Stimulated activated CD4-positive, alpha-beta T cell treated with anti-CD3 and anti-CD28 coated beads, TNF-alpha, amount 100 ng/mL, for 24 hours (primary cell): ENCODE data around the gene TMEM115.

ENCODE experiments used
- DNase-seq, 3 experiments: peaks; one replicate each; pipeline ENCODE4 v3.0.0-alpha.2; 2020; ENCODE audit warnings: low read depth in 3 of 3

TMEM115 gene

DNA sequence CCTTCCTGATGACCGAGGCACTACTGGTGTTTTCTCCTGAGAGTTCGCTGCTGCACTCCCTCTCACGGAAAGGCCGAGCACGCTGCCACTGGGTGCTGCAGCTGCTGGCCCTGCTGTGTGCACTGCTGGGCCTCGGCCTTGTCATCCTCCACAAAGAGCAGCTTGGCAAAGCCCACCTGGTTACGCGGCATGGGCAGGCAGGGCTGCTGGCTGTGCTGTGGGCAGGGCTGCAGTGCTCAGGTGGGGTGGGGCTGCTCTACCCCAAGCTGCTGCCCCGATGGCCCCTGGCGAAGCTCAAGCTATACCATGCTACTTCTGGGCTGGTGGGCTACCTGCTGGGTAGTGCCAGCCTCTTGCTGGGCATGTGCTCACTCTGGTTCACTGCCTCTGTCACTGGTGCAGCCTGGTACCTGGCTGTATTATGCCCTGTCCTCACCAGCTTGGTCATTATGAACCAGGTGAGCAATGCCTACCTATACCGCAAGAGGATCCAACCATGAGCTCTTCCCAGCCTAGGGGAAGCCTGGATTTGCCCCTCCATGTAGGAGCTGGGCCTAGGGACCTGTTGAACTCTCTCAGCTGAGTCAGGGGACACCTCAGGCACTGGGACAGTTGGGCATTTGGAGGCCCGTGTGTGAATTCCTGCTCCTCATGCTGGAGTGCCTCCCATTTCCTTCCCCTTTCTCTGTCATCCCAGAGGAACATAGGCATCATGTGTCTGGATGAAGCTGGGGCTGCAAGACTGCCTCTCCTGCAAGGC, 5.9 kb downstream of the TMEM115 start:
- DNase-seq, result no peak

DNA sequence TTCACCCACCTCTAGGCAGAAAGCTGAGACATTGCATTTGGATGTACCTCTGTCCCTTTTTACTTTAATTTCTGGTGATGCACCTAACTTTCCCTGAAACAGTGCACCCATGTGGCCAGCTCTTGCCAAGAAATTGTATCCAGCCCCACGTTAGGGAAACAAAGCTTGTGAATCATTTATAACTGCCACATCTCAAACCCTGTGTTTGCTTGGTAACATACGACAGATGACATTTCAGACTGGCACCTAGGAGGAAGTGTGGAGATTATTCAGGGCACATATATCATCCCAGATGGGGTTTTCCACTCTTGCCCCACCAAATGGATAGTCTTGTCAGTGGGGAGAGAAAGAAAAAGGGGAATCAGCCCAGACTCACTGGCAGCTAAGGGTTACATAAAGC, 6.5 kb downstream of the TMEM115 start:
- no peak for DNase-seq

DNA sequence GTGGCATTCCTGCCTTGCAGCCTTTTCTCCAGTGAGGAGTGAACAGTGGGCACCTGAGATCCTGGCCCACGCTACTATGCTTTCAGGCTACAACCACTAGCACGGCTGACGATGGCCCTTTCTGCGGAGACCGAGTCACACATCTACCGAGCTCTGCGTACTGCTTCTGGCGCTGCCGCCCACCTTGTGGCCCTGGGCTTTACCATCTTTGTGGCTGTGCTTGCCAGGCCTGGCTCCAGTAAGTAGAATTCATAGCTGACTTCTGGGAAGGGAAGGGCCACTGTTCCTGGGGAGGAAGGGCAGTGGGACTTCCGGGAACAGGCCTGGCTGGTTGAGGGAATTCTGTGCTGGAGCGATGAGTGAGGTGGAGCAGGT, 8.0 kb downstream of the TMEM115 start:
- DNase-seq, result no peak

DNA sequence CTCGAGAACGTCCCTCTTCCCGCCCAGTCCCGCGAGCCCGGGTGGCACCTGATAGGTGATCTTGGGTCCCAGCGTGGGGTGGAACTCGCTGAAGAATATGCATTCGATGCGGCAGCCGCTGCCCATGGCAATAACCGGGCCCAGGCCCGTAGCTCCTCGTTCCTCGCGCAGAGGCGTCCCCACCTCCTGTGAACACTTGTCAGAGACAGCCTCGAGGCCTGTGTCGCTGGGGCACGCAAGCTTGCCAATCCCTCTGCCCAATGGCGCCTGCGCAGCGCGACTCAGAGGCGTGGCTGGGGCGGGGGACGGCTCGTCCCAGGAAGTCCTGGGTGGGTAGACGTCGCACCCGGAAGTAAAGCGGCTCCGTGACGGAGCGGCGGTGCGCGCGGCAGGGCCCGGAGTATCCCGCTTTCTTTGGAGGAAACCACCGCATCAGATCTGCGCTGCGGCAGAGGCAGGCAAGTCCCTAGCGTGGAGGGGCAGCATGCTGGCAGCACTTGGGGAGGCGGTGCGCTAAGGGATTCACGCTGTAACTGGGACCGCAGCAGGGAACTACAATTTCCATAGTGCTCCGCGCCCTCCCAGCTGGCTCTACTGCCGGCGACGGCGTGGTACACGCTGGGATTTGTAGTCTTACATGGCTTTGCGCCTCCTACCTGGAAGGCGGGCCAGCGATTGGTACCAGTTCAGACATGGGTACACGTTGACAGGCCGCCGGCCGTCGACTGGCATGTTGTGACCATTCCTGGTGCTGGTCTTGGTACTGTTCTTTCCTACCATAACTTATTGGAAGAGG, 8.6 kb downstream of the TMEM115 start, which contains the start of the genes CYB561D2 and NPRL2:
Gene CYB561D2 (plus strand): TSS at position 336 of the 796 bp plus-strand sequence. CDS start 572 bp downstream, outside the sequence.
Gene NPRL2 (minus strand): TSS at position 249 of the 796 bp plus-strand sequence. CDS start 123 bp downstream, at position 126.
- peak; percentile 98 to 100 (median 99) for DNase-seq

DNA sequence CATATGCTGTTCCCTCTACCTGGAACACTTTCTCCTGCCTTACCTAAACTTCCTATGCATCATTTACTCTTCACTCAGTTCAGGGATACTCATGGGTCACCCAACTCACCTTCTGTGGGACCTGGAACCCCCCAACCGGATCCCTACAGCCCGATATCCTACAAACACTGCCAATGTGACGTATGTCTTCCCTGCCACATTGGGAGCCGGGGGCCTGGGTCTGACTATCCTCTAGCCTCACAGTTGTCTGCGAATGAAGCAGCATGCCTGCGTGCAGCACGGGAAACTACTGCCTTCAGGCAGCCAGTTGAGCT, 9.2 kb downstream of the TMEM115 start:
- DNase-seq, result no peak

DNA sequence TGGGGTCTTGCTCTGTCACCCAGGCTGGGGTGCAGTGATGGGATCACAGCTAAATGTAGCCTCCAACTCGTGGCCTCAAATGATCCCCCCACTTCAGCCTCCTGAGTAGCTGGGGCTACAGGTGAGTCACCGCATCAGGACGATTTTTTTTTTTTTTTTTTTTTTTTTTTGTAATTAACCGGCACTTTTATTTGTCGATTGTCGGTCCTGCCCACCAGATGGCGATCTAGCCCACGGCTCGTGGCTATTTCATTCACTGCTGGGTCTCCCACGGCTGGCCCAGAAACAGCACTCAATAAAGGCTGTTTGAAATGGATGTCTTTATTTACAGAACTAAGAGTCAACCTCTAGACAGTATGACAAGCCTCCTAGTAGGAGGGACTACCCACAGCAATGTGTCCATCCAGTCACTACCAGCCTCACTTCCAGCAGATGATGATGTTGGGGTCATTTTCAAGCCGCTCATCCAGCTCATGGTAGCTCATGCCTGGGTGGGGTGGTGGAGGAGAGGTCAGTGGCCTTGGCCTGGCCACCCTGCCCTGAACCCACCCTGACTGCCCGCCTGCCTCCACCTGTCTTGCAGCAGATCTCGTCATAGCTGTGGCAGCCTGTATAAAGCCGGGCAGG, 12.0 kb downstream of the TMEM115 start:
- peak; percentile 45 to 68 (median 62) for DNase-seq

DNA sequence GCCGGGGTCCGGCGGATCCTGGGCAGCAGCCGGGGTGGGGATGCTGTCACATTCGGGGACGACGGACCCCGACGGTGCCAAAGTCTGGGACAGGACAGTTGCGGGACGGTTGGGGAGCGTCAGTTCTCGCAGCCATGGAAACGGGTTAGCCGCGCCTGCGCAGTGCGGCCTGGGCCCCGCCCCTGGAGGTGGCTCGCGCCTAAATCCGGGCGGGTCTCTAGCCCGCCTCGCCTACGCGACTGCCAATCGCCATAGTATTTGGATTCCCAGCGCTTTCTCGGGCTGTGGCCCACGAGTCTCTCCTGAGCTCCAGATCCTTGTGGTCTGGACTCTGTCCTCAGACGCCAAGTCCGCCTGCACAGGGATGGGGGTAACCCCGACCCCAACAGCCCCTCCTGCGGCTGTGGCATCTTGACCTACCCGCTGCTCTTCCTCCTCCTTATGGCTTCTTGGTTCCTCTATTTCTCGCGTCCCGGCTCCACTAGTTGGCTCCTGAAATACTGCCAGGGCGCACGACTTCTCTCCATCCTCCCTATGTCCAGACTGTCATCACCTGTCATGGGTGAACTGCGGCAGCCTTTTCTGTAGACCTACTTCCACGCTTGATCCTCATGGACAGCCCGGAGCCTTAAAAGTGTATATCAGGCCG, 13.6 kb downstream of the TMEM115 start, which contains the start of gene ZMYND10:
Gene ZMYND10 (minus strand): TSS at position 147 of the 649 bp plus-strand sequence. CDS start 153 bp downstream, outside the sequence.
- DNase-seq, result peak in 2 of 3 experiments; percentile 53 to 80

DNA sequence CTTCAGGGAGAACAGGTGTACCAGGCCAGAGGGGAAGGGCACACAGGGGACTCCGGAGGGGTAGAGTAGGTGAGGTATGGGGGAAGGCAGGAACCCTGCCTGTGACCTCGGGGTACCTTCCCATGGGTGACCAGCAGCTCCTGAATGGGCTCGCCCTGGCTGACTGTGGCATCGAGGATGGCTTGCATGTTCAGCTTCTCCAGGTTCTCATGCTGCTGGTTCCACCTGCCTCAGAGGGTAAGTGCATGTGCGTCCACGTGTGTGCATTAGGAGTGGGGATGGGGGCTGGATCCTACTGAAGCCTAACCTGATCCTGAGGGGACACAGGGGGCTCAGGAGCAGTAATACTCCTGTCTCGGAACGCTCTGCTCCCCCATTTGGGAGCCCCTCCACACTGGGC, 14.3 kb downstream of the TMEM115 start:
- no peak for DNase-seq

DNA sequence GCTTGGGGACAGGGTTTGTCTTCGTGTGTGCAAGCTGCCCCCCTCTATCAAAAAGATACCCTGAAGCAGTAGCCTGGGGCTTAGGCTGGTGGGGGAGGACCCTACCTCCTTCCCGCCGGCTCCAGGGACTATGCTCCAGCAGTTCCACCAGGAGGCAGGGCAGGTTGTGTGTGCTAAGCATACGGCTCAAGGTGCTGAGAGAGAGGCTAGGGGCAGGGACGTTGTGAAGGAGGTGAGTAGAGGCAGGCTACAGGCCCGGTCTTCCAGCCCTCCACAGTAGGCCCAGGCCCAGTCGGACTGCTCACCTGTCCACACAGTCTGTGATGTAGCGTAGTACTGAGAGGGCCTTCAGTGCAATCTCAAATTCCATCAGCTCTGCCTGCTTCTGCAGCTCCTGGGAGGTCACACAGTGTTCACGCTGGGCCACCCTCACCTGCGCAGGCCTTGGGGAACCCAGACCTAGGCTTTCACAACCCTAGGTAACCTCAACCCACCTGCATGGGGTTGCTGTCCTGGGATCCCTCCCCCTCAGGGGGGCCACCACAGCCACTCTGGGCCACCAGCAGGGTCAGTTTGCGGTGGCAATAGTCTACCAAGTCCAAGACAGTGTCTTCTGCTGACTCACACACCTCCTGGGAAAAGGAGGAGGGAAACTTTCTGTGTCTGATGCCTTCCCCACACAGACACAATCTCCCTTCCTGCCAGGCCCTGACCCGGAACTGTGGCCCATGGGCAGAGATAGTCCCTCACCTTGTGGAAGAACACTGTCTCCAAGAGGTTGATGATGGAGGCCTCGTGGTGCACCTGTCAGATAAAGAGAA, 16.3 kb downstream of the TMEM115 start:
- DNase-seq, result no peak

DNA sequence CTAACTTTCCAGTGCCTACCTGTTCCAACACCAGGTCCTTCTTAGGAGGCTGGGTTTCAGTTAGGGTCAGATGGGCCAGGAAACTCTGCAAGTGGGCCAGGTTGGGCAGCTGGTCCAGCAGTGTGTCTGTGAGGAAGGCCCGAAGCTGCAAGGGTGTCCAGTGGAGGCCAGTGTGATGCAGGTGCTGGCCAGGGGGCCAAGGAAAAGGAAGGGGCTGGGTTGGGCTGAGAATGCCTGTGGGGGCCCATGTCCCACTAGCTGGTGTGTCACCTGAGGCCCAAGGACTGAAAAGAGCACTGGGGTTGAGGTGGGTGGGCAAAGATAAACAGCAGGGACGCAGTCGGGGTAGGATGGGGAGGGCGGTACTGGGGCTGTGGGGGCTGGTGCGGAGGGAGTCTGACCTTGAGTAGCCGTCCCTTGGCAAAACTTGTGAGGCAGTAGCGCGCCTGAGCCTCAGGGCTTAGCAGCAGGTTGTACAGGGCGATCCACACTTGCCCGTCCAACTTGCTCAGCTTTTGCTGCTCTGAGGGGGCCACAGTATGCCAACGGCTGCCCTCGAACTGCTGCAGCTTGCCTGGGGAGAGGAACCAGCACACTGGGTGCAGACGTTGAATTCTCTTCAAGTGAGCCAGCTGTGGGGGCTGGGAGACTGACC, 17.2 kb downstream of the TMEM115 start:
- no peak for DNase-seq

DNA sequence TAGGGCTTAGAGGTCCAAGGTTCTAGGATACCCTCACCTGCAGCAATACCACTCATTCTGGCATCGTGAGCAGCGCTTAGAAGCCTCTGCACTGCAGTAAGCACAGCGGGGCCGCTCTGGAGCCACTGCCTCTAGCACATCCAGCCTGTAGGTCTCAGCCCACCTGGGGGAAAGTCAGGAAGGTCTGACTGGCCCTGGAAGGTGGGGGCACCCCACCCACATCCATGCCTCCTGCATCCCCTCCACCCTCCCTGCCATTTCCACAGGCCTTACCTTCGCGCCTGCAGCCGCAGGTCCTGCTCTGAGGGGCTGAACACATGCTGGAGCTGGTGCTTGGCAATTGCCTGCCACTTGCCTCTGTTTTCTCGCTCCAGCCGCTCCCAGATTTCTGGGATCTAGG, 17.8 kb downstream of the TMEM115 start:
- DNase-seq, result no peak

DNA sequence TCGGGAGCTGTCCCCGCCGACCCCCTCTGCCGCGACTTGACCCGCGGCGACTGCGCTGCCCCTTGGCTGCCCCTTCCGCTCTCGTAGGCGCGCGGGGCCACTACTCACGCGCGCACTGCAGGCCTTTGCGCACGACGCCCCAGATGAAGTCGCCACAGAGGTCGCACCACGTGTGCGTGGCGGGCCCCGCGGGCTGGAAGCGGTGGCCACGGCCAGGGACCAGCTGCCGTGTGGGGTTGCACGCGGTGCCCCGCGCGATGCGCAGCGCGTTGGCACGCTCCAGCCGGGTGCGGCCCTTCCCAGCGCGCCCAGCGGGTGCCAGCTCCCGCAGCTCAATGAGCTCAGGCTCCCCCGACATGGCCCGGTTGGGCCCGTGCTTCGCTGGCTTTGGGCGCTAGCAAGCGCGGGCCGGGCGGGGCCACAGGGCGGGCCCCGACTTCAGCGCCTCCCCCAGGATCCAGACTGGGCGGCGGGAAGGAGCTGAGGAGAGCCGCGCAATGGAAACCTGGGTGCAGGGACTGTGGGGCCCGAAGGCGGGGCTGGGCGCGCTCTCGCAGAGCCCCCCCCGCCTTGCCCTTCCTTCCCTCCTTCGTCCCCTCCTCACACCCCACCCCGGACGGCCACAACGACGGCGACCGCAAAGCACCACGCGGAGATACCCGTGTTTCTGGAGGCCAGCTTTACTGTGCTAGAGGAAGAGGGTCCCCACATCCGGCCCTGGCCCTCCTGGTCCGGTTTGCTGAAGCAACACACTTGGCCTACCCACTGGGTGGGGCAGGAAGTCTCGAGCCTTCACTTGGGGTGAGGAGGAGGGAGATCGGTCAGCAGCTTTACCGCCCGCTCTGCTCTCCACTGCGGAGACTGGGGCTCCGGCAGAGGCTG, 18.6 kb downstream of the TMEM115 start, which contains the start of gene RASSF1:
Gene RASSF1 (minus strand): TSS at position 389 of the 882 bp plus-strand sequence. CDS start 31 bp downstream, at position 358.
- peak in 2 of 3 experiments; percentile 59 to 82 for DNase-seq

DNA sequence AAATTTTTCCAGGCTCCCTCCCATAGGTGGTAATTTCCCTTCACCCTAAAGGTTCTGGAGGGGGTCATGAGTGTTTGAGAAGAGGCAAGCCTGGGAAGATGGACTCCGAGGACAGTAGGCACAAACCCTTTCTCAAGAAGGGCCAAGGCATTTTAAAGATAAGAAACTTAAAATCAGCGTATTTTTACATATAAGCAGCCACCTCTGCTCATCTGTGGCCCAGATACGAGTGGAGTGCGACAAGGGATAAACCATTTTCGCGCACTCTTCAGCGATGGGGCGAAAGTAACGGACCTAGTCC, 19.2 kb downstream of the TMEM115 start:
- DNase-seq, result no peak

DNA sequence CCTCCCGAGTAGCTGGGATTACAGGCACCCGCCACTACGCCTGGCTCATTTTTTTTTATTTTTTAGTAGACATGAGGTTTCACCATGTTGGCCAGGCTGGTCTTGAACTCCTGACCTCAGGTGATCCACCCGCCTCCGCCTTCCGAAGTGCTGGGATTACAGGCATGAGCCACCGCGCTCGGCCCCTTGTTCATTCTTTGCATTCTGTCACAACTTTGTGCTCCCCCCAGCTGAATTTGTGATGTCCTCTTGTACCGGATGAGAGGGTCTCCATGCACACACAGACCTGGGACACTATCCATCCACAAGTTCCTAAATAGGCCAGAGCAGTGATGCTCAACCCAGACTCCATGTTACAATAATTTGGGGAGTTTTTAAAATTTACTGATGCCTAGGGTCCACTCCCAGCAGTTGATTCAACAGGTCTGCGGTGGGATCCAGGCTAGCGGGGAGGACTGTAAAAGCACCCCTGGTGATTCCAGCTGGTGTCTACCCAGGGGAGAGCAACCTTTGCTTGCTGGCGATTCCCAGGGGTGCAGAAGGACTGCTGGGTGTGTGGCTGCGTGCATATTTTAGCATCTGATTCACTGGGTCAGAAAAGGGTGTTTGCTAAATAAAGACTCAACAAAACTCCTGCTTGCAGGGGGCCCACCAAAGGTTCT, 19.7 kb downstream of the TMEM115 start:
- no peak for DNase-seq

DNA sequence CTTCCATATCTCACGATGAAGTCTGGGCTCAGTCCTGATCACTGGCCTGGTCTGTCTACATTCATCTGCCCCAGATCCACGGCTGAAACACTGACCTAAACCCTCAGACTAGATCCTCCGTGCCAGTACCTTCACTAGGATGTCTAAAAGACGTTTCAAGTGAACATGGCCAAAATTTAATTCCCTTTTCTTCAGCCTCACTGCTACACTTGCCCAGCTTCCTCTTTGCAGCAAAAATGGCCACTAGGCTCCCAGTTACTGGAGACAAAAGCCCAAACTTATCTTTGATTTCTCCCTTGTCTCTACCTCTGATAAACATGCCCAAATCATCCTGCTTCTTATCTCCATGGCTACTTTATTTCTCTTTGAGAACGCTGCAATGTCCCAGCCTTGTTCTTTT, 20.4 kb downstream of the TMEM115 start:
- no peak for DNase-seq

DNA sequence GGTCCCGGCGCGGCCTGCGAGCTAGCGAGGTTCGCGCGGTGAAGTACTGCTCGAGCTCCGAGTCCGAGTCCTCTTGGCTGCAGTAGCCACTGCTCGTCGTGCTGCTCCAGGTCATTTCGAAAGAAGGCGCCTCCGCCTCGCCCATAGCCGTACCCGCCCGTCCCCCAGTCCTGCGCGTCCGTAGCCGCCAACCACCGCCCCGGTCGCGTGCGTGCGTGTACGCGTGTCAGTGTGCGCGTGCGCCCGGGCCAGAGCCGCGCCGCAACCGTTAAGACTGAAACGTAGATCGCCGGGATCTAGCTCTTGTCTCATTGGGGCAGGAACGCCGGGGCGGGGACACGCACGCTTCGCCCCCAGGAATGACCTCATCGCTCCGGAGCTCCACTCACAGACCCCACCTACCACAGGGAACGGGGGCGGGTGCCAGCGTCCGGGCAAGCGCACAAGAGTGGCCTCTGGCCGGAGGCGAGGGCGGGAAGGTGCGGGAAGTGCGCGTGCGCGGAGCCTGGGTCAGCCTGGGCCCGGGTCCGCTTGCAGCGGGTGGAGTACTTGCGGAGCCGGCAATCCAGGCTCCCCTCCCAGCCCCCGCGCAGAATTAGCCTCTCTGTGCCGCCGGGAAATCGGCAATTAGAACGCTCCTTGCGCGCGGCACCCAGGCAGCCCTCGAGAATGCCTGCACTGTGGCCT, 22.0 kb downstream of the TMEM115 start:
- peak; percentile 94 to 98 (median 96) for DNase-seq

DNA sequence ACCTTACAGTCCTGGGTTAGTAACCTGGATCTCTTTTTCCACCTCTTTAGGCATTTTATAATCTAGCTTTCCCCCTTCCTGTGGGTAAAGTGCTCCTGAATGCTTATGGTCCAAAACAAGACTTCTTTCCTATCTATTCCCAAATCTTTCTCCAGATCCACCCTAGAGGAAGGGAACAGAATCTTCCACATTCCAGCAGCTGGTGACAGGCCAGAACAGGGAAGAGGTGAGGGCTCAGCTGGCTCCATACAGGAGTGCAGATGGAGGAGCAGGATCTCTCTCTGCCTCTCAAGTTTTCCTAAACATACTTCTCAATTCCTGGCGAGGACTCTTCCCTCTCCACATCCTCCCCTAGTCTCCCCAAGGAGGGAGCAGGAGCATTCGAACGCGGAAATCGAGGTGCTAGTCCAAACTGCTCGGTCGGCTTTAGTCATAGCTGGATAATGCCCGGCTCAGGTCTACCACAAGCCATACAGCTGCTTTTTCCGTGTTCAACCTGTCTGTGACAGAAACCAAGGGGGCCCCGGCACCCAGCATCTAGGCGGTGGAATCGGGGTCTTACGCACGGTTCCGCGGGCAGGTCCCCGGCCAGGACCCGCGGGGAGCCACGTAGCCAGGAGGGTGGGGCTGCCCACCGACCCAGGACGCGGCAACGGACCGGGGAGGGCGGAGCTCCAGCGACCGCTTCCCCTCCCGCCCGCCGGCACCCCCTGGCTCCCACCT, 22.7 kb downstream of the TMEM115 start:
- peak in 1 of 3 experiments; percentile 27 for DNase-seq
